Liver (tissue), 9 donors: ENCODE results near the gene UBR4. TPM values are rescaled to one million over a fixed set of nuclear protein-coding genes. Genes with fewer than 3 reads are reported as not detected.

Experiments used
- DNase-seq: peaks from one replicate; pipeline ENCODE4 v3.0.0-alpha.2; 2017; ENCODE audit warnings: low spot score
- H3K27ac ChIP-seq, 2 donors: one replicate each; pipeline ENCODE4 v1.7.0; 2013; ENCODE audit warnings: inconsistent platforms in 2 of 2, low read length in 2 of 2, control low read depth in 1 of 2, low read depth in 1 of 2, mild to moderate bottlenecking in 1 of 2
- H3K27me3 ChIP-seq, 4 donors: one replicate each; pipeline versions ENCODE4 v1.6.1 to v1.7.0; 2013; ENCODE audit warnings: low read length in 3 of 4, inconsistent platforms in 1 of 4, mild to moderate bottlenecking in 1 of 4, moderate library complexity in 1 of 4; ENCODE audit not compliant: control insufficient read depth in 4 of 4, insufficient read depth in 4 of 4
- H3K36me3 ChIP-seq, 4 donors: one replicate each; pipeline versions ENCODE4 v1.6.1 to v1.7.0; 2013; ENCODE audit warnings: low read length in 3 of 4, mild to moderate bottlenecking in 3 of 4, low read depth in 1 of 4, moderate library complexity in 1 of 4; ENCODE audit not compliant: control insufficient read depth in 4 of 4, insufficient read depth in 3 of 4
- H3K4me1 ChIP-seq, 4 donors: one replicate each; pipeline versions ENCODE4 v1.6.1 to v1.7.0; 2013; ENCODE audit warnings: low read length in 3 of 4, mild to moderate bottlenecking in 3 of 4, moderate library complexity in 1 of 4; ENCODE audit not compliant: control insufficient read depth in 4 of 4, insufficient read depth in 4 of 4
- H3K4me3 ChIP-seq, 3 donors: one replicate each; pipeline versions ENCODE4 v1.6.1 to v1.7.0; 2013; ENCODE audit warnings: low read length in 3 of 3, control low read depth in 1 of 3, low read depth in 1 of 3, mild to moderate bottlenecking in 1 of 3
- H3K9ac ChIP-seq, 2 donors: one replicate each; pipeline ENCODE4 v1.7.0; 2013; ENCODE audit warnings: low read length in 2 of 2, mild to moderate bottlenecking in 2 of 2, moderate library complexity in 2 of 2, control low read depth in 1 of 2, low read depth in 1 of 2
- H3K9me3 ChIP-seq, 4 donors: one replicate each; pipeline versions ENCODE4 v1.6.1 to v1.7.0; 2013; ENCODE audit warnings: low read length in 3 of 4; ENCODE audit not compliant: control insufficient read depth in 4 of 4
- ATF3 ChIP-seq: IDR thresholded peaks from 2 replicates; pipeline ENCODE4 v1.6.1; 2016; ENCODE audit warnings: antibody characterized with exemption
- CTCF ChIP-seq: fragments of 150-350 bp; IDR thresholded peaks from 2 replicates; pipeline ENCODE4 v1.5.1; 2017; ENCODE audit warnings: improper control_type of control experiment, low read depth, low read length; ENCODE audit not compliant: missing input control
- EGR1 ChIP-seq, 2 donors: IDR thresholded peaks; 2 replicates each; pipeline ENCODE4 v1.6.1; 2016 to 2018; ENCODE audit warnings: antibody characterized with exemption in 2 of 2, low read depth in 2 of 2
- FOXA1 ChIP-seq: IDR thresholded peaks from 2 replicates; pipeline ENCODE4 v1.6.1; 2016; ENCODE audit warnings: antibody characterized with exemption
- FOXA2 ChIP-seq: IDR thresholded peaks from 2 replicates; pipeline ENCODE4 v1.6.1; 2016; ENCODE audit warnings: antibody characterized with exemption
- GABPA ChIP-seq, 2 donors: IDR thresholded peaks in 1 of 2; conservative IDR thresholded peaks in 1 of 2; 2 replicates each; pipeline ENCODE4 v1.6.1; 2016; ENCODE audit warnings: antibody characterized with exemption in 2 of 2, mild to moderate bottlenecking in 1 of 2, moderate library complexity in 1 of 2
- HNF4A ChIP-seq, 2 donors: conservative IDR thresholded peaks; 2 replicates each; pipeline ENCODE4 v1.6.1; 2016; ENCODE audit warnings: antibody characterized with exemption in 2 of 2, mild to moderate bottlenecking in 2 of 2
- HNF4G ChIP-seq: IDR thresholded peaks from 2 replicates; pipeline ENCODE4 v1.6.1; 2016; ENCODE audit warnings: antibody characterized with exemption
- JUND ChIP-seq, 2 donors: IDR thresholded peaks; 2 replicates each; pipeline ENCODE4 v1.6.1; 2016; ENCODE audit warnings: antibody characterized with exemption in 2 of 2
- MAX ChIP-seq: IDR thresholded peaks from 2 replicates; pipeline ENCODE4 v1.6.1; 2016; ENCODE audit warnings: antibody characterized with exemption
- NR2F2 ChIP-seq: IDR thresholded peaks from 2 replicates; pipeline ENCODE4 v1.6.1; 2016; ENCODE audit warnings: antibody characterized with exemption
- RAD21 ChIP-seq, 2 donors: IDR thresholded peaks; 2 replicates each; pipeline ENCODE4 v1.6.1; 2016; ENCODE audit warnings: antibody characterized with exemption in 2 of 2, mild to moderate bottlenecking in 2 of 2
- REST ChIP-seq: IDR thresholded peaks from 2 replicates; pipeline ENCODE4 v1.6.1; 2016; ENCODE audit warnings: antibody characterized with exemption, mild to moderate bottlenecking
- RXRA ChIP-seq, 2 donors: IDR thresholded peaks; 2 replicates each; pipeline ENCODE4 v1.6.1; 2017 to 2018; ENCODE audit warnings: antibody characterized with exemption in 2 of 2, mild to moderate bottlenecking in 1 of 2
- SP1 ChIP-seq: IDR thresholded peaks from 2 replicates; pipeline ENCODE4 v1.6.1; 2018; ENCODE audit warnings: antibody characterized with exemption, mild to moderate bottlenecking
- TAF1 ChIP-seq: conservative IDR thresholded peaks from 2 replicates; pipeline ENCODE4 v1.6.1; 2016; ENCODE audit warnings: antibody characterized with exemption, mild to moderate bottlenecking
- YY1 ChIP-seq: IDR thresholded peaks from 2 replicates; pipeline ENCODE4 v1.6.1; 2016; ENCODE audit warnings: antibody characterized with exemption, mild to moderate bottlenecking
- ZBTB33 ChIP-seq: IDR thresholded peaks from 2 replicates; pipeline ENCODE4 v1.6.1; 2016; ENCODE audit warnings: antibody characterized with exemption
- WGBS: extraction: QIAGEN DNeasy Blood & Tissue Kit; methylation state at CpG from one replicate; pipeline ENCODE4 v1.1.7; 2013; 5-methylcytosine and 5-hydroxymethylcytosine counted together
- polyA plus RNA-seq, 2 donors: library from polyadenylated mRNA; stranded (reverse) in 1 of 2; unstranded in 1 of 2; fragments of 200-250 nt in 1 of 2; fragments of >200 nt in 1 of 2; fragmentation: Nextera tagmentation in 1 of 2; extraction: Ambion mirVana in 1 of 2; gene quantifications; one replicate each; pipeline versions ENCODE4 v1.2.1 to v1.2.3, GENCODE V29; 2013 to 2015
- total RNA-seq, 2 donors: library from RNA; depleted of rRNA; stranded (reverse); fragments of >200 nt; gene quantifications; one replicate each; pipeline ENCODE4 v1.2.3, GENCODE V29; 2014
- donor health status: healthy.
- donor health status: healthy.
- donor health status: healthy.
- donor health status: healthy.
- donor health status: healthy.

The UBR4 gene
- total and polyA plus RNA-seq, 4 donors, result 45.4 to 156 (median 86.9) TPM

GRCh38 chr1:19179597-19180264 is 30.3 kb downstream of the UBR4 start:
- Histone ChIP-seq H3K4me3 (no peak overlapping the region), H3K9ac (no peak overlapping the region), H3K27me3 (no peaks in the 10 kb centered on the region), H3K27ac (no peak overlapping the region), H3K4me1 (peaks cover 3 to 26% (median 16%) of the 10 kb centered on the region in 4 donors), H3K36me3 (peaks cover 15 to 59% (median 59%) of the 10 kb centered on the region in 4 donors), H3K9me3 (no peaks in the 10 kb centered on the region)
- TF ChIP-seq CTCF (peak; percentile 38), ZBTB33 (no peak), RAD21 (IDR thresholded peaks at IDR 0.05) (peak; percentile 59 to 69)
- DNase-seq, result no peak
- 78% methylated on average over 8 of the region's 8 CpGs for WGBS

- peak in 1 of 2 donors; percentile 18 for TF ChIP-seq GABPA (IDR thresholded peaks at IDR 0.05 in 1 of 2, conservative IDR thresholded peaks at IDR 0.05 in 1 of 2)
- no peak for TF ChIP-seq ZBTB33
- TF ChIP-seq TAF1, result no peak
- peak; percentile 44 to 53 for TF ChIP-seq RXRA (IDR thresholded peaks at IDR 0.05)
- peak; percentile 13 for TF ChIP-seq YY1
- no peak for TF ChIP-seq JUND (IDR thresholded peaks at IDR 0.05)
- TF ChIP-seq SP1, result peak; percentile 55
- no peak for TF ChIP-seq ATF3
- peak; percentile 10 for TF ChIP-seq NR2F2
- TF ChIP-seq FOXA1, result no peak
- peak; percentile 31 for TF ChIP-seq HNF4G
- TF ChIP-seq EGR1 (IDR thresholded peaks at IDR 0.05; ENCODE audit: low read depth in 2 of 2), result no peak
- TF ChIP-seq RAD21 (IDR thresholded peaks at IDR 0.05), result no peak
- TF ChIP-seq MAX, result no peak
- peak; percentile 65 to 67 for TF ChIP-seq HNF4A (conservative IDR thresholded peaks at IDR 0.05)
- no peak for TF ChIP-seq CTCF
- no peak for TF ChIP-seq FOXA2
- no peak for TF ChIP-seq REST
- WGBS, result 30% methylated on average over 5 of the region's 5 CpGs
- Histone ChIP-seq H3K9me3 (no peaks in the 10 kb centered on the region), H3K27me3 (no peaks in the 10 kb centered on the region), H3K36me3 (peaks cover 15 to 60% (median 59%) of the 10 kb centered on the region in 4 donors), H3K4me1 (peaks cover 3 to 26% (median 16%) of the 10 kb centered on the region in 4 donors), H3K9ac (peak overlapping the region in 1 of 2 donors; percentile 55), H3K4me3 (no peak overlapping the region), H3K27ac (peak overlapping the region; percentile 26 to 31)
- DNase-seq, result no peak
These were observed 31.2 kb downstream of the UBR4 start for GRCh38 chr1:19178734-19179398.
